ENCODE measurements around the gene GRK6. TPM values are rescaled to one million over a fixed set of nuclear protein-coding genes. Genes with fewer than 3 reads are reported as not detected.

The GRK6 gene
- total and polyA plus RNA-seq, 9 of the 15 experiments (the other 6 are each of a cell fraction or from before 2014, with no cell fraction given) = 0.63 to 122 (median 44.5) TPM

DNA sequence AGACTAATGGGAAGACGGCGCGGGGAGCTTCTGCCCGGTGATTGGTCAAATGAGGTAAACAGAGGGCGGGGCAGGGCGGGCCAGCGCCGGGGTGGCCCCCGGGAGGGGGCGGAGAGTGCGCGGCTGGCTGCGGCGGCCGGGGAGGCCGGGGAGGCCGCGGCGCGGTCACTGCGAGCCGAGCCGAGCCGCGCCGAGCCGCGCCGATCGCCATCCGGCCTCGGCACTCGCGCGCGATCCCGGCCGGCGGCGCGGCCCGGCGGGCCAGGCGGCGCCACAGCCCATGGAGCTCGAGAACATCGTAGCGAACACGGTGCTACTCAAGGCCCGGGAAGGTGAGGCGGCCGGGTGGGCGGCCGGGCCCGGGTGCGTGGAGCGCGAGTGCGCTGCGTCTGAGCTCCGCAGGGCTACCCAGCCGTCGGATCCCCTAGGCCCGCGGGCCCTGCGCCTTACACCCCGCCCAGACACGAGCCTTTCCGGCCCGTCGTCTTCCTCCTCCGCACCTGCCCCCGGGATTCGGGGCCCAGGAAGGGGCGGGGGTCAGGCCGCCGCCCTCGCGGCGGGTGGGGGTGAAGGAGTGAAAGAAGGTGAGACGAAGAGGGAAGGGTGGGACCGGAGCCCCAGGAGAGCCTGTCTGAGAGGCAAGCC is at the start of gene GRK6 (continued):
- TF ChIP-seq, protein P1, sequence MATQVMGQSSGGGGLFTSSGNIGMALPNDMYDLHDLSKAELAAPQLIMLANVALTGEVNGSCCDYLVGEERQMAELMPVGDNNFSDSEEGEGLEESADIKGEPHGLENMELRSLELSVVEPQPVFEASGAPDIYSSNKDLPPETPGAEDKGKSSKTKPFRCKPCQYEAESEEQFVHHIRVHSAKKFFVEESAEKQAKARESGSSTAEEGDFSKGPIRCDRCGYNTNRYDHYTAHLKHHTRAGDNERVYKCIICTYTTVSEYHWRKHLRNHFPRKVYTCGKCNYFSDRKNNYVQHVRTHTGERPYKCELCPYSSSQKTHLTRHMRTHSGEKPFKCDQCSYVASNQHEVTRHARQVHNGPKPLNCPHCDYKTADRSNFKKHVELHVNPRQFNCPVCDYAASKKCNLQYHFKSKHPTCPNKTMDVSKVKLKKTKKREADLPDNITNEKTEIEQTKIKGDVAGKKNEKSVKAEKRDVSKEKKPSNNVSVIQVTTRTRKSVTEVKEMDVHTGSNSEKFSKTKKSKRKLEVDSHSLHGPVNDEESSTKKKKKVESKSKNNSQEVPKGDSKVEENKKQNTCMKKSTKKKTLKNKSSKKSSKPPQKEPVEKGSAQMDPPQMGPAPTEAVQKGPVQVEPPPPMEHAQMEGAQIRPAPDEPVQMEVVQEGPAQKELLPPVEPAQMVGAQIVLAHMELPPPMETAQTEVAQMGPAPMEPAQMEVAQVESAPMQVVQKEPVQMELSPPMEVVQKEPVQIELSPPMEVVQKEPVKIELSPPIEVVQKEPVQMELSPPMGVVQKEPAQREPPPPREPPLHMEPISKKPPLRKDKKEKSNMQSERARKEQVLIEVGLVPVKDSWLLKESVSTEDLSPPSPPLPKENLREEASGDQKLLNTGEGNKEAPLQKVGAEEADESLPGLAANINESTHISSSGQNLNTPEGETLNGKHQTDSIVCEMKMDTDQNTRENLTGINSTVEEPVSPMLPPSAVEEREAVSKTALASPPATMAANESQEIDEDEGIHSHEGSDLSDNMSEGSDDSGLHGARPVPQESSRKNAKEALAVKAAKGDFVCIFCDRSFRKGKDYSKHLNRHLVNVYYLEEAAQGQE (IDR thresholded peaks at IDR 0.05; ENCODE audit: borderline replicate concordance) = no peak
- TF ChIP-seq, protein P1 (CRISPR knock-in tag; IDR thresholded peaks at IDR 0.05; ENCODE audit: low read depth) = 0 out of 2 replicates have a peak, but pooled peaks have one; percentile 33

All from K562 (cell line).